Measurements from ENCODE around the gene ARHGAP44.

The ARHGAP44 gene

GRCh38 chr17:12952012-12952411 is 162.7 kb downstream of the ARHGAP44 start:
- H3K27me3 ChIP-seq = no peaks in the 10 kb centered on the region
- no peak overlapping the region for H3K4me3 ChIP-seq
- H3K9me3 ChIP-seq = peaks cover 18% of the 10 kb centered on the region
- H3K36me3 ChIP-seq = peaks cover 44% of the 10 kb centered on the region
- H3K4me1 ChIP-seq = peaks cover 16% of the 10 kb centered on the region
- H3K4me2 ChIP-seq = no peak overlapping the region
- no peak overlapping the region for H3K27ac ChIP-seq
- no peaks in the 10 kb centered on the region for H4K20me1 ChIP-seq
- TF ChIP-seq Cebpa-rat (IDR thresholded peaks at IDR 0.05) = no peak
- no peak overlapping the region for H3K9ac ChIP-seq

- no peaks in the 10 kb centered on the region for H4K20me1 ChIP-seq
- H3K9ac ChIP-seq = no peak overlapping the region
- TF ChIP-seq Cebpa-rat (IDR thresholded peaks at IDR 0.05) = no peak
Measured at GRCh38 chr17:12953156-12953555, 163.9 kb downstream of the ARHGAP44 start.

GRCh38 chr17:12955521-12955920 is 166.2 kb downstream of the ARHGAP44 start:
- Histone ChIP-seq H3K27ac (peak overlapping the region; percentile 28; the same call in 1 of the 2 replicates), H3K27me3 (no peaks in the 10 kb centered on the region), H4K20me1 (no peaks in the 10 kb centered on the region), H3K9me3 (peaks cover 35% of the 10 kb centered on the region), H3K4me2 (peak overlapping the region; percentile 62), H3K9ac (no peak overlapping the region), H3K4me3 (no peak overlapping the region), H3K36me3 (peaks cover 48% of the 10 kb centered on the region), H3K4me1 (peaks cover 16% of the 10 kb centered on the region)
- TF ChIP-seq Cebpa-rat (IDR thresholded peaks at IDR 0.05) = no peak

More at GRCh38 chr17:12953156-12953555, 163.9 kb downstream of the ARHGAP44 start:
- Histone ChIP-seq H3K4me2 (no peak overlapping the region), H3K27ac (no peak overlapping the region), H3K36me3 (peaks cover 54% of the 10 kb centered on the region), H3K27me3 (no peaks in the 10 kb centered on the region), H3K4me3 (no peak overlapping the region), H3K4me1 (peaks cover 16% of the 10 kb centered on the region), H3K9me3 (peaks cover 28% of the 10 kb centered on the region)

- H3K27ac ChIP-seq = no peak overlapping the region
- TF ChIP-seq Cebpa-rat (IDR thresholded peaks at IDR 0.05) = no peak
- no peak overlapping the region for H3K4me3 ChIP-seq
- H3K27me3 ChIP-seq = no peaks in the 10 kb centered on the region
- no peak overlapping the region for H3K9ac ChIP-seq
- no peak overlapping the region for H3K4me2 ChIP-seq
- H4K20me1 ChIP-seq = no peaks in the 10 kb centered on the region
- H3K36me3 ChIP-seq = peaks cover 37% of the 10 kb centered on the region
- H3K9me3 ChIP-seq = peaks cover 35% of the 10 kb centered on the region
- H3K4me1 ChIP-seq = peaks cover 16% of the 10 kb centered on the region
Measured at GRCh38 chr17:12958786-12959185, 169.5 kb downstream of the ARHGAP44 start.

GRCh38 chr17:12959441-12959840 is 170.1 kb downstream of the ARHGAP44 start:
- no peak for TF ChIP-seq Cebpa-rat (IDR thresholded peaks at IDR 0.05)
- no peak overlapping the region for H3K9ac ChIP-seq

DNA sequence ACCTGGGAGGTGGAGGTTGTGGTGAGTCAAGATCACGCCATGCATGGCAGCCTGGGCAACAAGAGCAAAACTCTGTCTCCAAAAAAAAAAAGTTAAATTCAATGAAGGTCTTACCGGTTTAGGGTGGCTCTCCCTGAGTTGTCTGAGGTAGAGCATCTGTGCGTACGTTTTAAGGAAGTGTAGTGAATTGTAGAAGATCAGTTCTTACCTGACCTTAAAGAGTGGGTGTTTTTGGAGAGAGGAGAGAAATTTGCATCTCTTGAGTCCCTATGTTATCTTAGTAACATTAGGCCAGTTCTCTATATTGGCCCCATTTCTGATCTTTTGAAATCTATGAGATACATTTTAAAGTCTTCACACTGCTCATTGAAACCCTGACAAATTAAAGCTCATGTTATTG is 172.4 kb downstream of the ARHGAP44 start:
- Histone ChIP-seq H3K4me1 (0 out of 2 replicates have a peak, but pooled peaks cover under 1% of the 10 kb centered on the region), H4K20me1 (no peaks in the 10 kb centered on the region), H3K9ac (no peak overlapping the region), H3K27ac (no peak overlapping the region), H3K4me3 (no peak overlapping the region), H3K4me2 (no peak overlapping the region), H3K9me3 (peaks cover 20% of the 10 kb centered on the region), H3K36me3 (peaks cover 28% of the 10 kb centered on the region), H3K27me3 (no peaks in the 10 kb centered on the region)
- TF ChIP-seq Cebpa-rat (IDR thresholded peaks at IDR 0.05) = no peak

More at GRCh38 chr17:12959441-12959840, 170.1 kb downstream of the ARHGAP44 start:
- peaks cover 16% of the 10 kb centered on the region for H3K4me1 ChIP-seq
- no peaks in the 10 kb centered on the region for H3K27me3 ChIP-seq
- peaks cover 31% of the 10 kb centered on the region for H3K9me3 ChIP-seq
- no peak overlapping the region for H3K27ac ChIP-seq
- peaks cover 31% of the 10 kb centered on the region for H3K36me3 ChIP-seq
- no peak overlapping the region for H3K4me3 ChIP-seq
- H4K20me1 ChIP-seq = no peaks in the 10 kb centered on the region
- H3K4me2 ChIP-seq = no peak overlapping the region

GRCh38 chr17:12963505-12963904 is 174.2 kb downstream of the ARHGAP44 start:
- TF ChIP-seq Cebpa-rat (IDR thresholded peaks at IDR 0.05) = no peak
- Histone ChIP-seq H4K20me1 (no peaks in the 10 kb centered on the region), H3K36me3 (peaks cover 12% of the 10 kb centered on the region; the same call in 1 of the 2 replicates)

GRCh38 chr17:12964162-12964561 is 174.9 kb downstream of the ARHGAP44 start:
- H3K4me2 ChIP-seq = no peak overlapping the region
- H3K9me3 ChIP-seq = no peaks in the 10 kb centered on the region; the same call in 1 of the 2 replicates
- 0 out of 2 replicates have a peak, but pooled peaks cover 9% of the 10 kb centered on the region for H3K36me3 ChIP-seq
- no peak for TF ChIP-seq Cebpa-rat (IDR thresholded peaks at IDR 0.05)
- H3K9ac ChIP-seq = no peak overlapping the region
- no peak overlapping the region for H3K27ac ChIP-seq
- no peak overlapping the region for H3K4me3 ChIP-seq
- no peaks in the 10 kb centered on the region for H3K27me3 ChIP-seq
- H4K20me1 ChIP-seq = no peaks in the 10 kb centered on the region
- H3K4me1 ChIP-seq = peaks cover 7% of the 10 kb centered on the region; the same call in 1 of the 2 replicates

More at GRCh38 chr17:12963505-12963904, 174.2 kb downstream of the ARHGAP44 start:
- Histone ChIP-seq H3K9me3 (peaks cover 3% of the 10 kb centered on the region), H3K4me1 (peaks cover 7% of the 10 kb centered on the region; the same call in 1 of the 2 replicates), H3K4me2 (no peak overlapping the region), H3K9ac (no peak overlapping the region), H3K27ac (no peak overlapping the region), H3K27me3 (no peaks in the 10 kb centered on the region), H3K4me3 (no peak overlapping the region)

- Histone ChIP-seq H3K4me3 (no peak overlapping the region), H3K9ac (no peak overlapping the region), H4K20me1 (no peaks in the 10 kb centered on the region), H3K9me3 (no peaks in the 10 kb centered on the region; the same call in 1 of the 2 replicates), H3K4me1 (peaks cover 7% of the 10 kb centered on the region; the same call in 1 of the 2 replicates), H3K36me3 (0 out of 2 replicates have a peak, but pooled peaks cover 9% of the 10 kb centered on the region), H3K27ac (no peak overlapping the region), H3K4me2 (no peak overlapping the region), H3K27me3 (no peaks in the 10 kb centered on the region)
- no peak for TF ChIP-seq Cebpa-rat (IDR thresholded peaks at IDR 0.05)
Measured at GRCh38 chr17:12964840-12965239, 175.5 kb downstream of the ARHGAP44 start.

- H3K4me2 ChIP-seq = no peak overlapping the region
- H3K4me3 ChIP-seq = no peak overlapping the region
- H3K9me3 ChIP-seq = no peaks in the 10 kb centered on the region; the same call in 1 of the 2 replicates
- no peak overlapping the region for H3K27ac ChIP-seq
- TF ChIP-seq Cebpa-rat (IDR thresholded peaks at IDR 0.05) = no peak
- no peak overlapping the region for H3K9ac ChIP-seq
- no peaks in the 10 kb centered on the region for H4K20me1 ChIP-seq
- H3K36me3 ChIP-seq = 0 out of 2 replicates have a peak, but pooled peaks cover 9% of the 10 kb centered on the region
- peaks cover 7% of the 10 kb centered on the region; the same call in 1 of the 2 replicates for H3K4me1 ChIP-seq
- no peaks in the 10 kb centered on the region for H3K27me3 ChIP-seq
Measured at GRCh38 chr17:12965988-12966387, 176.7 kb downstream of the ARHGAP44 start.
